Panc1 (cell line): ENCODE results near the gene EYS. TPM values are rescaled to one million over a fixed set of nuclear protein-coding genes. Genes with fewer than 3 reads are reported as not detected.

Experiments used
- ATAC-seq: fragments of 200-7000 bp; cut with Tn5 transposase; 2 replicates; pipeline ENCODE4 v1.9.1; 2020; ENCODE audit warnings: mild to moderate bottlenecking, moderate library complexity
- BruUV-seq: library from RNA; stranded (reverse); fragments of 400-500 nt; replicated peaks from 2 replicates; lab custom pipeline; 2021; lab: Mats Ljungman, UMichigan
- CTCF ChIA-PET: fragments of 300-600 bp; sonication (Branson Sonifier 250); formaldehyde crosslinking; loops from one replicate; lab custom pipeline; 2022; ENCODE audit warnings: antibody characterized with exemption; lab: Charles Lee
- POLR2A ChIA-PET: fragments of 300-600 bp; sonication (Branson Sonifier 250); formaldehyde crosslinking; loops from one replicate; lab custom pipeline; 2022; ENCODE audit warnings: antibody characterized with exemption; lab: Charles Lee
- DNase-seq: peaks from one replicate; pipeline ENCODE4 v3.0.0-alpha.2; 2010; ENCODE audit warnings: low read depth, low spot score
- H3K27ac ChIP-seq: 2 replicates; pipeline ENCODE4 v1.5.1; 2011; ENCODE audit warnings: mild to moderate bottlenecking, low read length, inconsistent platforms
- H3K27me3 ChIP-seq: fragments of 200-500 bp; sonication (Bioruptor generic); 2 replicates; pipeline ENCODE4 v1.6.0; 2014; ENCODE audit warnings: low read length, inconsistent platforms; ENCODE audit not compliant: control insufficient read depth, insufficient read depth
- H3K36me3 ChIP-seq: fragments of 200-500 bp; sonication (Bioruptor generic); 2 replicates; pipeline ENCODE4 v1.5.1; 2014; ENCODE audit warnings: inconsistent platforms, mild to moderate bottlenecking, low read length, moderate library complexity; ENCODE audit not compliant: control insufficient read depth, insufficient read depth
- H3K4me1 ChIP-seq: 2 replicates; pipeline ENCODE4 v1.5.1; 2011; ENCODE audit warnings: inconsistent platforms, mild to moderate bottlenecking, low read length, moderate library complexity; ENCODE audit not compliant: control insufficient read depth, insufficient read depth
- H3K4me3 ChIP-seq, 2 experiments: 2 replicates each; pipeline ENCODE4 v1.5.1; 2011 to 2012; ENCODE audit warnings: low read depth in 2 of 2, low read length in 2 of 2, mild to moderate bottlenecking in 2 of 2, inconsistent platforms in 1 of 2, moderate library complexity in 1 of 2
- H3K9me3 ChIP-seq: fragments of 200-500 bp; sonication (Bioruptor generic); 2 replicates; pipeline ENCODE4 v1.5.1; 2014; ENCODE audit warnings: low read depth, mild to moderate bottlenecking, inconsistent platforms, low read length, moderate library complexity; ENCODE audit not compliant: control insufficient read depth, insufficient read depth
- POLR2AphosphoS5 ChIP-seq: IDR thresholded peaks from 2 replicates; pipeline ENCODE4 v1.6.1; 2012; ENCODE audit warnings: mild to moderate bottlenecking, low read depth, low read length, moderate library complexity
- SIN3A ChIP-seq: IDR thresholded peaks from 2 replicates; pipeline ENCODE4 v1.6.1; 2012; ENCODE audit warnings: low read depth, mild to moderate bottlenecking, low read length, moderate library complexity, borderline replicate concordance; ENCODE audit not compliant: insufficient read depth
- TCF7L2 ChIP-seq: IDR thresholded peaks from 2 replicates; pipeline ENCODE4 v1.6.1; 2011; ENCODE audit warnings: mild to moderate bottlenecking, low read depth, low read length, inconsistent platforms
- in situ Hi-C: cut with HindIII; loops from 2 replicates; pipeline ENCODE4 v1.10.0; 2016; ENCODE audit warnings: low sequenced_read_pairs, low pct_unique_long_range_greater_than_20kb
- intact Hi-C: fragments of 100-400 bp; cut with micrococcal nuclease; formaldehyde crosslinking; loops from one replicate; pipeline ENCODE4 v1.10.0; 2022; ENCODE audit not compliant: unreplicated experiment
- total RNA-seq: library from RNA; stranded (reverse); gene quantifications from one replicate; pipeline ENCODE4 v1.2.1, GENCODE V29; 2021; ENCODE audit not compliant: unreplicated experiment
- TF ChIP-seq, protein P1 (sequence below): fragments of 450-650 bp; IDR thresholded peaks from 2 replicates; pipeline ENCODE4 v1.5.1; 2017; ENCODE audit warnings: mild to moderate bottlenecking
- TF ChIP-seq, protein P2 (sequence below), 2 experiments: IDR thresholded peaks; 2 replicates each; pipeline ENCODE4 v1.6.1; 2011 to 2012; ENCODE audit warnings: low read depth in 2 of 2, control low read depth in 1 of 2, low read length in 1 of 2, mild to moderate bottlenecking in 1 of 2, moderate library complexity in 1 of 2; ENCODE audit not compliant: insufficient read depth in 1 of 2

The EYS gene
- total RNA-seq, 1 experiment from 2014 or later, result not detected

DNA sequence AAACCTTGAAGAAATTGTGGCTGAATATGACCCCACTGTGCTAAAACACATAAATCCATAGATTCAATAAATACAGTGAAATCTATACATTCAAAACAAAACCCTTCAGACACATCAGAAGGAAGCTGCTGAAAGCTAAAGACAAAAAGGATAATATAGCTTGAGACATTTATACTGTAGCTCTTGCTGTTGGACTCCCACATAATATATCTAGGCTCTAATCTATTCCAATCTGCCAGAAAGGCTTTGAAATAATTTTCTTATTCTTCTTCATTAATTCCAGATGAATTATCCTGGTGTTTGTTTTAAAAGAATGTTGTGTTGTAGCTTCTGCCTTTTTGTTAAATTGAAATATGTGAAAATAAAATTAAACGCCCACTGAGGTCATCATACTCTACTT, 454.0 kb downstream of the EYS start:
- DNase-seq, result no peak
- in situ Hi-C loops (no loop called here), intact Hi-C loops (no loop called here)
- ATAC-seq, result no peak
- ChIA-PET CTCF (no interaction called here), POLR2A (no interaction called here)
- Histone ChIP-seq H3K27me3 (no peaks in the 10 kb centered on the region), H3K36me3 (no peaks in the 10 kb centered on the region), H3K9me3 (0 out of 2 replicates have a peak, but pooled peaks cover 10% of the 10 kb centered on the region), H3K27ac (no peak overlapping the region), H3K4me3 (no peak overlapping the region), H3K4me1 (no peaks in the 10 kb centered on the region)
- TF ChIP-seq, protein P1, sequence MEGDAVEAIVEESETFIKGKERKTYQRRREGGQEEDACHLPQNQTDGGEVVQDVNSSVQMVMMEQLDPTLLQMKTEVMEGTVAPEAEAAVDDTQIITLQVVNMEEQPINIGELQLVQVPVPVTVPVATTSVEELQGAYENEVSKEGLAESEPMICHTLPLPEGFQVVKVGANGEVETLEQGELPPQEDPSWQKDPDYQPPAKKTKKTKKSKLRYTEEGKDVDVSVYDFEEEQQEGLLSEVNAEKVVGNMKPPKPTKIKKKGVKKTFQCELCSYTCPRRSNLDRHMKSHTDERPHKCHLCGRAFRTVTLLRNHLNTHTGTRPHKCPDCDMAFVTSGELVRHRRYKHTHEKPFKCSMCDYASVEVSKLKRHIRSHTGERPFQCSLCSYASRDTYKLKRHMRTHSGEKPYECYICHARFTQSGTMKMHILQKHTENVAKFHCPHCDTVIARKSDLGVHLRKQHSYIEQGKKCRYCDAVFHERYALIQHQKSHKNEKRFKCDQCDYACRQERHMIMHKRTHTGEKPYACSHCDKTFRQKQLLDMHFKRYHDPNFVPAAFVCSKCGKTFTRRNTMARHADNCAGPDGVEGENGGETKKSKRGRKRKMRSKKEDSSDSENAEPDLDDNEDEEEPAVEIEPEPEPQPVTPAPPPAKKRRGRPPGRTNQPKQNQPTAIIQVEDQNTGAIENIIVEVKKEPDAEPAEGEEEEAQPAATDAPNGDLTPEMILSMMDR, result no peak
- TF ChIP-seq TCF7L2 (no peak), SIN3A (no peak), POLR2AphosphoS5 (no peak)
- TF ChIP-seq, protein P2, sequence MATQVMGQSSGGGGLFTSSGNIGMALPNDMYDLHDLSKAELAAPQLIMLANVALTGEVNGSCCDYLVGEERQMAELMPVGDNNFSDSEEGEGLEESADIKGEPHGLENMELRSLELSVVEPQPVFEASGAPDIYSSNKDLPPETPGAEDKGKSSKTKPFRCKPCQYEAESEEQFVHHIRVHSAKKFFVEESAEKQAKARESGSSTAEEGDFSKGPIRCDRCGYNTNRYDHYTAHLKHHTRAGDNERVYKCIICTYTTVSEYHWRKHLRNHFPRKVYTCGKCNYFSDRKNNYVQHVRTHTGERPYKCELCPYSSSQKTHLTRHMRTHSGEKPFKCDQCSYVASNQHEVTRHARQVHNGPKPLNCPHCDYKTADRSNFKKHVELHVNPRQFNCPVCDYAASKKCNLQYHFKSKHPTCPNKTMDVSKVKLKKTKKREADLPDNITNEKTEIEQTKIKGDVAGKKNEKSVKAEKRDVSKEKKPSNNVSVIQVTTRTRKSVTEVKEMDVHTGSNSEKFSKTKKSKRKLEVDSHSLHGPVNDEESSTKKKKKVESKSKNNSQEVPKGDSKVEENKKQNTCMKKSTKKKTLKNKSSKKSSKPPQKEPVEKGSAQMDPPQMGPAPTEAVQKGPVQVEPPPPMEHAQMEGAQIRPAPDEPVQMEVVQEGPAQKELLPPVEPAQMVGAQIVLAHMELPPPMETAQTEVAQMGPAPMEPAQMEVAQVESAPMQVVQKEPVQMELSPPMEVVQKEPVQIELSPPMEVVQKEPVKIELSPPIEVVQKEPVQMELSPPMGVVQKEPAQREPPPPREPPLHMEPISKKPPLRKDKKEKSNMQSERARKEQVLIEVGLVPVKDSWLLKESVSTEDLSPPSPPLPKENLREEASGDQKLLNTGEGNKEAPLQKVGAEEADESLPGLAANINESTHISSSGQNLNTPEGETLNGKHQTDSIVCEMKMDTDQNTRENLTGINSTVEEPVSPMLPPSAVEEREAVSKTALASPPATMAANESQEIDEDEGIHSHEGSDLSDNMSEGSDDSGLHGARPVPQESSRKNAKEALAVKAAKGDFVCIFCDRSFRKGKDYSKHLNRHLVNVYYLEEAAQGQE (IDR thresholded peaks at IDR 0.05; ENCODE audit: insufficient read depth in 1 of 2, low read depth in 2 of 2, low read length in 1 of 2), result no peak
- no TSS peak for BruUV-seq

DNA sequence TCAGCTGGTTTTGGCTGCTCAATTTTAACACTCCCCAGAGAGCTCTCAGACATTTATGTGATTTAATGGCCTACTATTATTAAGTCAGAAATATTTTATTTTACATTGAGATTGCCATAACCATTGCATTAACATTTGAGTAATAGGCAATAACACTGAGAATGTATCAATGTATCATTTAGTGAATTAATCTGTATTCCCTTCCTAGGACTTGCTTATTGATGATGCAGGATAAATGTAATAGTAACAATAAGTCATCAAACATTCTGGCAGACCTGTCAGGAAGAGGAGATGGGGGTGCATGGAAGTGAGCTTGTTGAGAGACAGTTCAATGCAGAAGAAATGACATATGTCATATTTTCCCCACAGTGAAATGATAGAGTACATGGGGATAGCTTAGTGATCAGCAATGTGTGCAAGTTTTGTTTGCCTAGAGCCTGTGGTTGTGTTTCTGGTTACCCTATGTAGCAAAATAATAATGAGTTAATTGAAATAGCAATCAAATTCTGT, 458.9 kb downstream of the EYS start:
- BruUV-seq, result no TSS peak
- no peak for DNase-seq
- no peak for ATAC-seq
- Histone ChIP-seq H3K36me3 (no peaks in the 10 kb centered on the region), H3K4me1 (no peaks in the 10 kb centered on the region), H3K9me3 (0 out of 2 replicates have a peak, but pooled peaks cover 8% of the 10 kb centered on the region), H3K27me3 (no peaks in the 10 kb centered on the region), H3K27ac (no peak overlapping the region), H3K4me3 (no peak overlapping the region)
- ChIA-PET POLR2A (no interaction called here), CTCF (no interaction called here)
- intact Hi-C loops (no loop called here), in situ Hi-C loops (no loop called here)
- TF ChIP-seq SIN3A (no peak), TCF7L2 (no peak), POLR2AphosphoS5 (no peak)
- TF ChIP-seq, protein P2 (IDR thresholded peaks at IDR 0.05; ENCODE audit: insufficient read depth in 1 of 2, low read depth in 2 of 2, low read length in 1 of 2), result no peak
- TF ChIP-seq, protein P1, result no peak
